ENCODE measurements around the gene PDE4A.

The PDE4A gene

GRCh38 chr19:10516671-10517286 is 96.4 kb downstream of the PDE4A start:
- no peak for DNase-seq

DNA sequence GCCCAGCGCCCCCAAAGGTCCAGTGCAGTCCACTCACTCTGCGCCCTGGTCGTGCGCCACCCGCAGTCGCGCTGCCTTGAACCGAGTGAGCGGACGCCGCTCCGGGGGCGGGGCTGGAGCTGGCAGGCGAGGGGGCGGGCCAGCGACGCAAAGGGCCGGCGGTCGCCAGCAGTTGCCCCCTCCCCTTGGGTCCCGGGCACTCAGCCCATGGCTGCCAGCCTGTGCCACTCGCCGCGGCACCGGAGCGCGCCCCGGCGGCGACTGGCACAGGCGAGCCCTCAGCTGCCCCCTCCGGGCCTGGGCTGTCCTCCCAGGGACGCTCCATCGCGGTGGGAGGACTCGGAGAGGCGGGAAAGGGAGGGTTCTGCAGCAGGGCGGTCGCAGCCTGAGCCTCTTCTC is 97.0 kb downstream of the PDE4A start, which contains the start of gene S1PR5:
TSS of gene S1PR5 (minus strand) at position 87 of the 399 bp plus-strand sequence. CDS start 2,436 bp downstream, outside the sequence.
- DNase-seq, result no peak

DNA sequence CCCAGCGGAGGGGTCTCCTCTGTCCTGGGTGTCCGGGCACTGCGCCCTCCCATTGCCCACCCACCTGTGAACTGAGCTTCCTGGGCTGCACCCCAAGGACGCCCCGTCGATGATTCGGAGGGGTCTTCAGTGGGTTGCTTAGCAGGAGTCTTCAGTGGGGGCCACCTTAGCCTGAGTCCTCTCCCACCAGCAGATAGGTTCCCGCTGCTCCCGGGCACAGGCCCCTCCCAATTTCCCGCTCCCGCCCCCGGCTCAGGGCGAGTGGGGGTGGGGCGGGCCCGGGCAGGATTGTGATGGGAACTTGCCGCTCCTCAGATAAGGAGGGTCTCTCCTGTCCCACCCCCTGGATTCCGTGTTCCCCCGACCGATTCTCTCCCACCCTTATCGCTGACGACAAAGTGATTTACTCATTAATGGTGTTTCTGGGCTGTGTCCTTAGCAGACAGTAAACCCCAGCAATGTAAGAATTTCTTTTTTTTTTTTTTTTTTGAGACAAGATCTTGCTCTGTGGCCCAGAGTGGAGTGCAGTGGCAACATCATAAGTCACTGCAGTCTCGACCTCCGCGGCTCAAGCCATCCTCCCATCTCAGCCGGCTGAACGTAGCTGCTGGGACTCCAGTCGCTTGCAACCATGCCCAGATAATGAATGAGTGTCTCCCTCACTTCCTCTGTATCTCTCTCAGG is 97.6 kb downstream of the PDE4A start:
- DNase-seq, result no peak

DNA sequence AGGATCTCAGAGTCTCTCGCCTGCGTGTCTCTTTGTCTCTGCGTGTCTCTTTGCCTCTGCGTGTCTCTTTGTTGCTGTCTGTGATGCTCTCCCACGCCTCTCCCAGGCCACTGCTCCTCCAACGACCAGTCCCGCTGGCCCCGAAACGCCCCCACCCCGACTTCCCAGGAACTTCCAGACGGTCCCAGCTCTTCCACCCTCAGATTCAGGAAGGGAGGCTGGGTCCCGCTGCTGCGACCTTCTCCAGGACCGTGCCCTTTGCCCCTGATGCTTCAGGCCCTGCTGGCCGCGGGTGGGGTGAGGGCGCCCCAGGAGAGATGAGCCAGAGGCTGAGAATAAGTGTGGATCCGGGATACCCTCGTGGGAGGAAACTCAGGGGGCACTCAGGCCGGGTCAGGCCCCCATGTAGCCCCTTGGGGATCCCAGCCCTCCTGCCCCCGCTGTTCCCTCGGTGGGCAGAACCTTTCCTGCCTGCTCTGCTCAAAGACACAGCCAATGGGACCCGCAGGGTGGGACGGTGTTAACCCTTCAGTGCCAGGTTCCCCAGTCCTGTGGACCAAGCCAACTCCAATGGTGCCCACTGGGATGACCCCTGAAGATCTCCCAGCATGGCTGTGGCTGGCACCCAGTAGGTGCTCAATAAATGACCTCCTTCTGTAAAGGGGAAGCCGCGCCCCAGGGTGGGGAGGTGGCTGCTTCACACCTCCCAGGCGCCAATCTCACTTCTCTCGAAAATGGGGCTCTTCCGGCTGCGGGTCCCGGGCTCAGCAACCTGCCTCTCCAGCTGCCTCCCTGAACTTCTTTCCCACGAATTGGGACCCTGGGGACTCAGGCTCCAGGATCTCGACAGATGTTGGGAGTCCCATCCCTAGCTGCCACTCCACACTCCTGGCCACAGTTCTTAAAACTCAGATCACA is 98.4 kb downstream of the PDE4A start:
- no peak for DNase-seq

Measured in activated naive CD4-positive, alpha-beta T cell (primary cell).